ENCODE measurements around the gene MYO1E. TPM values are rescaled to one million over a fixed set of nuclear protein-coding genes. Genes with fewer than 3 reads are reported as not detected.

The MYO1E gene
- total and polyA plus RNA-seq, 2 of the 4 experiments (the other 2 are of a cell fraction), result 13.4 to 37.3 TPM

DNA sequence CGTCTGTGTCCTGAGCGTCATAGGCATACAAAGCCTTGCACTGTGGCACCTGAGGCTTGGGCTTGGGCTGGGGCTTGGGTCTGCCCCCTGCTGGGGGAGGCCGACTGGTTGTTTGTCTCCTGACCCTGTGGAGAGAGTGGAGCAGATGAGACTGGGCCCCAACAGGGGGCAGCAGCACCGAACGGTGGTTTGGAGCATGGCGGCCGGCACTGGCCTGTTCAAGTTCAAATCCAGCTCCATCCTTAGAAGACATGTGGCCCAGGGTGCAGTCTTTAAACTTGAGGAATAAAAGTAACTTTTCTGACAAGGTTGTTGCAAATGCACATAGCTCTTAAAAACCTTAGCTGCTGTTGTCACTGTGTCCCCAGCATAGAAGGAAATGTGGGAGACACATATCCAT is 234.4 kb downstream of the MYO1E start:
- dilution Hi-C loops (cut with HindIII; ENCODE audit: low sequenced_read_pairs, unreplicated experiment), result no loop called here
- no peak overlapping the region for H2BK120ac ChIP-seq (ENCODE audit: low read depth, low read length)
- ChIA-PET POLR2A (ENCODE audit: unreplicated experiment) (no interaction called here), CTCF (interaction anchor here (0.5 kb wide), 1 partner anchor 291 kb away, joined by 5 read pairs; no protein-coding TSS in a partner anchor)
- no peak overlapping the region for H3K27ac ChIP-seq (ENCODE audit: insufficient read depth, low read length)
- no peaks in the 10 kb centered on the region for H3K4me1 ChIP-seq (ENCODE audit: control insufficient read depth, insufficient read depth, low read length)
- H3K4me3 ChIP-seq (ENCODE audit: insufficient read depth, low read depth, low read length), result no peak overlapping the region
- H4K20me1 ChIP-seq (ENCODE audit: insufficient read depth, low read length), result no peaks in the 10 kb centered on the region; the same call in 1 of the 2 replicates
- peak; percentile 22 for DNase-seq
- H3K56ac ChIP-seq (ENCODE audit: extremely low read depth, insufficient read depth, low read length), result no peak overlapping the region
- H3K9me1 ChIP-seq (ENCODE audit: insufficient read depth, low read length), result peaks cover 8% of the 10 kb centered on the region
- H3K23ac ChIP-seq (ENCODE audit: low read depth, low read length), result no peak overlapping the region
- H3K9me3 ChIP-seq (ENCODE audit: control insufficient read depth, insufficient read depth, low read length), result no peaks in the 10 kb centered on the region
- no peak overlapping the region for H4K8ac ChIP-seq (ENCODE audit: low read depth in 2 of 2, low read length in 2 of 2)
- H3K14ac ChIP-seq (replicated peaks; ENCODE audit: low read depth, low read length), result no peak overlapping the region
- H3K79me1 ChIP-seq (ENCODE audit: low read depth in 1 of 2, low read length in 2 of 2), result peaks cover 23 to 41% of the 10 kb centered on the region in 2 experiments
- no peak overlapping the region for H2BK20ac ChIP-seq (ENCODE audit: low read depth, low read length)
- no TSS peak for BruUV-seq (replicated peaks)
- H3K27me3 ChIP-seq (ENCODE audit: control insufficient read depth, insufficient read depth, low read length), result no peaks in the 10 kb centered on the region
- no peak overlapping the region for H2BK5ac ChIP-seq (ENCODE audit: low read depth, low read length, poor library complexity, severe bottlenecking)
- H2AK9ac ChIP-seq (replicated peaks; ENCODE audit: low read depth, low read length, poor library complexity), result no peak overlapping the region
- no peak overlapping the region for H2AK5ac ChIP-seq (ENCODE audit: low read depth, low read length)
- no peak overlapping the region for H3K4me2 ChIP-seq (ENCODE audit: low read depth, low read length)
- no peak overlapping the region for H3K9ac ChIP-seq (ENCODE audit: low read depth, low read length)
- WGBS, 2 experiments (ENCODE audit: extremely low coverage in 2 of 2, insufficient read length in 1 of 2), result no CpG with 5 or more reads among the region's 7 CpGs
- no peak overlapping the region for H3K18ac ChIP-seq (ENCODE audit: low read depth, low read length)
- H3K36me3 ChIP-seq (ENCODE audit: control insufficient read depth, insufficient read depth, low read length), result peaks cover 36% of the 10 kb centered on the region
- intact Hi-C loops (cut with micrococcal nuclease), result loop anchor here (1.0 kb wide), 1 partner anchor 158 kb away; no protein-coding TSS in a partner anchor
- no peak overlapping the region for H4K91ac ChIP-seq (ENCODE audit: insufficient read depth, low read depth, low read length)
- H3K4ac ChIP-seq (ENCODE audit: low read depth, low read length), result no peak overlapping the region
- no peak overlapping the region for H4K5ac ChIP-seq (ENCODE audit: low read depth, low read length)
- no peak overlapping the region for H2BK15ac ChIP-seq (ENCODE audit: low read depth, low read length)
- in situ Hi-C loops (cut with MboI; ENCODE audit: low sequenced_read_pairs), result no loop called here
- no peak overlapping the region for H2AFZ ChIP-seq (replicated peaks; ENCODE audit: low read length, poor library complexity)
- peak; percentile 77 for ATAC-seq (ENCODE audit: low read depth)
- TF ChIP-seq POLR2A (IDR thresholded peaks at IDR 0.05; ENCODE audit: low read depth, low read length) (no peak), RAD21 (IDR thresholded peaks at IDR 0.05; ENCODE audit: low read length) (peak; percentile 38), SMC3 (IDR thresholded peaks at IDR 0.05; ENCODE audit: low read depth, low read length) (peak; percentile 52)
- TF ChIP-seq, protein P1, sequence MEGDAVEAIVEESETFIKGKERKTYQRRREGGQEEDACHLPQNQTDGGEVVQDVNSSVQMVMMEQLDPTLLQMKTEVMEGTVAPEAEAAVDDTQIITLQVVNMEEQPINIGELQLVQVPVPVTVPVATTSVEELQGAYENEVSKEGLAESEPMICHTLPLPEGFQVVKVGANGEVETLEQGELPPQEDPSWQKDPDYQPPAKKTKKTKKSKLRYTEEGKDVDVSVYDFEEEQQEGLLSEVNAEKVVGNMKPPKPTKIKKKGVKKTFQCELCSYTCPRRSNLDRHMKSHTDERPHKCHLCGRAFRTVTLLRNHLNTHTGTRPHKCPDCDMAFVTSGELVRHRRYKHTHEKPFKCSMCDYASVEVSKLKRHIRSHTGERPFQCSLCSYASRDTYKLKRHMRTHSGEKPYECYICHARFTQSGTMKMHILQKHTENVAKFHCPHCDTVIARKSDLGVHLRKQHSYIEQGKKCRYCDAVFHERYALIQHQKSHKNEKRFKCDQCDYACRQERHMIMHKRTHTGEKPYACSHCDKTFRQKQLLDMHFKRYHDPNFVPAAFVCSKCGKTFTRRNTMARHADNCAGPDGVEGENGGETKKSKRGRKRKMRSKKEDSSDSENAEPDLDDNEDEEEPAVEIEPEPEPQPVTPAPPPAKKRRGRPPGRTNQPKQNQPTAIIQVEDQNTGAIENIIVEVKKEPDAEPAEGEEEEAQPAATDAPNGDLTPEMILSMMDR (conservative IDR thresholded peaks at IDR 0.05; ENCODE audit: low read depth, low read length), result peak; percentile 59

Data from IMR-90 (cell line).